ENCODE data around the gene MRPS10. TPM values are rescaled to one million over a fixed set of nuclear protein-coding genes. Genes with fewer than 3 reads are reported as not detected.

Gene MRPS10
- total and polyA plus RNA-seq, 10 of the 15 experiments (the other 5 are each of a cell fraction or from before 2014, with no cell fraction given): 28.5 to 83.3 (median 52.8) TPM

DNA sequence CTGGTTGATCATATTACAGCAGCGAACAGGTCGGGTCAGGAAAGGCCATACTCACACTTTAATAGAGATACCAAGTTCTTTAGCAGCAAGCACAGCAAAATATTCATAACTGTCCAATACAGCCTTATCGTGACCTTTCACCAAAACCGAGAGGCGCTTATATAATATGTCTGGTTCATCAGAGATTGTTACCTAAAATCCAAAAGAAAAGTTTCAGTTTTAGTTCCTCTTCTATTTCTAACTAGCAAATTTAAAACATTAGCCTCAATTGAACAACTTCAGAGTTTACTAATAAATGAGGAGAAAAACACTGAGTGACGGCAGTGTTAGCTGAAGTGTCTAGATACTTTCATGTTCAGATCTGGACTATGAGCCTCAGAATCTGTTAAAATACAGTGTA, 5.9 kb downstream of the MRPS10 start:
- FAIRE-seq: peak; percentile 41
- H4K20me1 ChIP-seq (ENCODE audit: control insufficient read depth, insufficient read depth): no peaks in the 10 kb centered on the region
- 0 out of 2 replicates have a peak, but pooled peaks have one; percentile 54 for TF ChIP-seq NFIC (IDR thresholded peaks at IDR 0.05; ENCODE audit: low read depth, low read length)
- TF ChIP-seq WRNIP1 (IDR thresholded peaks at IDR 0.05; ENCODE audit: borderline replicate concordance, low read depth, low read length): no peak
- TF ChIP-seq JUNB (IDR thresholded peaks at IDR 0.05): peak; percentile 50
- peak; percentile 78 for TF ChIP-seq NR2F1 (conservative IDR thresholded peaks at IDR 0.05)
- TF ChIP-seq RUNX3 (IDR thresholded peaks at IDR 0.05; ENCODE audit: low read length): peak; percentile 47; the same call in 1 of the 2 replicates
- TF ChIP-seq SPI1 (IDR thresholded peaks at IDR 0.05; ENCODE audit: borderline replicate concordance, insufficient read depth, low read depth, low read length): no peak
- TF ChIP-seq, protein P1, sequence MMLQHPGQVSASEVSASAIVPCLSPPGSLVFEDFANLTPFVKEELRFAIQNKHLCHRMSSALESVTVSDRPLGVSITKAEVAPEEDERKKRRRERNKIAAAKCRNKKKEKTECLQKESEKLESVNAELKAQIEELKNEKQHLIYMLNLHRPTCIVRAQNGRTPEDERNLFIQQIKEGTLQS (IDR thresholded peaks at IDR 0.05; ENCODE audit: borderline replicate concordance, extremely low read depth, low read depth, low read length): no peak
- no peak for TF ChIP-seq SREBF1 (IDR thresholded peaks at IDR 0.05; ENCODE audit: low read length)
- TF ChIP-seq, protein P2, sequence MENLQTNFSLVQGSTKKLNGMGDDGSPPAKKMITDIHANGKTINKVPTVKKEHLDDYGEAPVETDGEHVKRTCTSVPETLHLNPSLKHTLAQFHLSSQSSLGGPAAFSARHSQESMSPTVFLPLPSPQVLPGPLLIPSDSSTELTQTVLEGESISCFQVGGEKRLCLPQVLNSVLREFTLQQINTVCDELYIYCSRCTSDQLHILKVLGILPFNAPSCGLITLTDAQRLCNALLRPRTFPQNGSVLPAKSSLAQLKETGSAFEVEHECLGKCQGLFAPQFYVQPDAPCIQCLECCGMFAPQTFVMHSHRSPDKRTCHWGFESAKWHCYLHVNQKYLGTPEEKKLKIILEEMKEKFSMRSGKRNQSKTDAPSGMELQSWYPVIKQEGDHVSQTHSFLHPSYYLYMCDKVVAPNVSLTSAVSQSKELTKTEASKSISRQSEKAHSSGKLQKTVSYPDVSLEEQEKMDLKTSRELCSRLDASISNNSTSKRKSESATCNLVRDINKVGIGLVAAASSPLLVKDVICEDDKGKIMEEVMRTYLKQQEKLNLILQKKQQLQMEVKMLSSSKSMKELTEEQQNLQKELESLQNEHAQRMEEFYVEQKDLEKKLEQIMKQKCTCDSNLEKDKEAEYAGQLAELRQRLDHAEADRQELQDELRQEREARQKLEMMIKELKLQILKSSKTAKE (IDR thresholded peaks at IDR 0.05; ENCODE audit: low read depth, poor library complexity, severe bottlenecking): peak; percentile 94
- peak; percentile 62; the same call in 1 of the 2 replicates for TF ChIP-seq MTA2 (IDR thresholded peaks at IDR 0.05; ENCODE audit: low read depth)
- TF ChIP-seq, protein P3, sequence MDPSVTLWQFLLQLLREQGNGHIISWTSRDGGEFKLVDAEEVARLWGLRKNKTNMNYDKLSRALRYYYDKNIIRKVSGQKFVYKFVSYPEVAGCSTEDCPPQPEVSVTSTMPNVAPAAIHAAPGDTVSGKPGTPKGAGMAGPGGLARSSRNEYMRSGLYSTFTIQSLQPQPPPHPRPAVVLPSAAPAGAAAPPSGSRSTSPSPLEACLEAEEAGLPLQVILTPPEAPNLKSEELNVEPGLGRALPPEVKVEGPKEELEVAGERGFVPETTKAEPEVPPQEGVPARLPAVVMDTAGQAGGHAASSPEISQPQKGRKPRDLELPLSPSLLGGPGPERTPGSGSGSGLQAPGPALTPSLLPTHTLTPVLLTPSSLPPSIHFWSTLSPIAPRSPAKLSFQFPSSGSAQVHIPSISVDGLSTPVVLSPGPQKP (IDR thresholded peaks at IDR 0.05; ENCODE audit: low read depth, low read length): no peak
- TF ChIP-seq, protein P4, sequence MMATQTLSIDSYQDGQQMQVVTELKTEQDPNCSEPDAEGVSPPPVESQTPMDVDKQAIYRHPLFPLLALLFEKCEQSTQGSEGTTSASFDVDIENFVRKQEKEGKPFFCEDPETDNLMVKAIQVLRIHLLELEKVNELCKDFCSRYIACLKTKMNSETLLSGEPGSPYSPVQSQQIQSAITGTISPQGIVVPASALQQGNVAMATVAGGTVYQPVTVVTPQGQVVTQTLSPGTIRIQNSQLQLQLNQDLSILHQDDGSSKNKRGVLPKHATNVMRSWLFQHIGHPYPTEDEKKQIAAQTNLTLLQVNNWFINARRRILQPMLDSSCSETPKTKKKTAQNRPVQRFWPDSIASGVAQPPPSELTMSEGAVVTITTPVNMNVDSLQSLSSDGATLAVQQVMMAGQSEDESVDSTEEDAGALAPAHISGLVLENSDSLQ (IDR thresholded peaks at IDR 0.05): peak; percentile 69; the same call in 1 of the 2 replicates
- TF ChIP-seq, protein P5, sequence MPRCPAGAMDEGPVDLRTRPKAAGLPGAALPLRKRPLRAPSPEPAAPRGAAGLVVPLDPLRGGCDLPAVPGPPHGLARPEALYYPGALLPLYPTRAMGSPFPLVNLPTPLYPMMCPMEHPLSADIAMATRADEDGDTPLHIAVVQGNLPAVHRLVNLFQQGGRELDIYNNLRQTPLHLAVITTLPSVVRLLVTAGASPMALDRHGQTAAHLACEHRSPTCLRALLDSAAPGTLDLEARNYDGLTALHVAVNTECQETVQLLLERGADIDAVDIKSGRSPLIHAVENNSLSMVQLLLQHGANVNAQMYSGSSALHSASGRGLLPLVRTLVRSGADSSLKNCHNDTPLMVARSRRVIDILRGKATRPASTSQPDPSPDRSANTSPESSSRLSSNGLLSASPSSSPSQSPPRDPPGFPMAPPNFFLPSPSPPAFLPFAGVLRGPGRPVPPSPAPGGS (IDR thresholded peaks at IDR 0.05; ENCODE audit: borderline replicate concordance, insufficient read depth, low read depth, low read length, poor library complexity, severe bottlenecking): no peak
- TF ChIP-seq, protein P6, sequence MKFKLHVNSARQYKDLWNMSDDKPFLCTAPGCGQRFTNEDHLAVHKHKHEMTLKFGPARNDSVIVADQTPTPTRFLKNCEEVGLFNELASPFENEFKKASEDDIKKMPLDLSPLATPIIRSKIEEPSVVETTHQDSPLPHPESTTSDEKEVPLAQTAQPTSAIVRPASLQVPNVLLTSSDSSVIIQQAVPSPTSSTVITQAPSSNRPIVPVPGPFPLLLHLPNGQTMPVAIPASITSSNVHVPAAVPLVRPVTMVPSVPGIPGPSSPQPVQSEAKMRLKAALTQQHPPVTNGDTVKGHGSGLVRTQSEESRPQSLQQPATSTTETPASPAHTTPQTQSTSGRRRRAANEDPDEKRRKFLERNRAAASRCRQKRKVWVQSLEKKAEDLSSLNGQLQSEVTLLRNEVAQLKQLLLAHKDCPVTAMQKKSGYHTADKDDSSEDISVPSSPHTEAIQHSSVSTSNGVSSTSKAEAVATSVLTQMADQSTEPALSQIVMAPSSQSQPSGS (IDR thresholded peaks at IDR 0.05; ENCODE audit: low read length): 0 out of 2 replicates have a peak, but pooled peaks have one; percentile 39

More for the DNA sequence above, 5.9 kb downstream of the MRPS10 start:
- no peak overlapping the region for H3K9ac ChIP-seq (ENCODE audit: control insufficient read depth, insufficient read depth, low read length)
- H3K36me3 ChIP-seq (ENCODE audit: control insufficient read depth in 2 of 2, insufficient read depth in 2 of 2, low read length in 1 of 2): peaks cover 5 to 30% of the 10 kb centered on the region in 2 experiments
- ChIA-PET CTCF (interaction anchor here (1.2 to 7.8 kb wide), 5 partner anchors 14 to 336 kb away, joined by 6 to 68 read pairs (median 31); no protein-coding TSS in a partner anchor), POLR2A (no interaction called here), RAD21 (ENCODE audit: unreplicated experiment) (interaction anchor here (1.1 to 1.3 kb wide), 3 partner anchors 11 to 336 kb away, joined by 3 read pairs; no protein-coding TSS in a partner anchor), SMC1A (ENCODE audit: uncharacterized antibody, unreplicated experiment) (interaction anchor here (0.6 to 5.2 kb wide), 5 partner anchors 14 to 169 kb away, joined by 3 to 49 read pairs (median 4); no protein-coding TSS in a partner anchor)
- H3K4me3 ChIP-seq: peak overlapping the region; percentile 3; the same call in 1 of the 2 replicates
- peaks cover 3% of the 10 kb centered on the region; the same call in 1 of the 2 replicates for H3K79me2 ChIP-seq (ENCODE audit: control insufficient read depth, insufficient read depth, low read length)
- no peak for DNase-seq (ENCODE audit: low read depth, low spot score)
- no peak overlapping the region for H2AFZ ChIP-seq (ENCODE audit: control insufficient read depth, low read depth, low read length)
- H3K9me3 ChIP-seq (replicated peaks; ENCODE audit: control insufficient read depth, insufficient read depth, low read length): no peaks in the 10 kb centered on the region
- no TSS peak for BruUV-seq (replicated peaks)
- H3K27ac ChIP-seq (ENCODE audit: control insufficient read depth, insufficient read depth): peak overlapping the region; percentile 46; the same call in 1 of the 2 replicates
- H3K27me3 ChIP-seq (replicated peaks in 1 of 2; ENCODE audit: control insufficient read depth in 2 of 2, insufficient read depth in 2 of 2, low read length in 1 of 2): no peaks in the 10 kb centered on the region
- H3K4me2 ChIP-seq (ENCODE audit: control insufficient read depth, insufficient read depth): peak overlapping the region; percentile 66
- peak; percentile 84 for ATAC-seq
- in situ Hi-C loops (cut with MboI): no loop called here
- WGBS (ENCODE audit: insufficient coverage, insufficient replicate concordance, low lambda C conversion rate, missing lambda C conversion rate): 39% methylated on average over 6 of the region's 6 CpGs
- peaks cover 22% of the 10 kb centered on the region for H3K4me1 ChIP-seq (ENCODE audit: control insufficient read depth, insufficient read depth, low read length)
- intact Hi-C loops (cut with micrococcal nuclease; ENCODE audit: unreplicated experiment): loop anchor here (5.0 kb wide), 2 partner anchors 269 to 429 kb away; partner anchors contain the start of genes CCND3 and PRICKLE4

Data from GM12878 (cell line).